Panc1 (cell line): ENCODE data around the gene FRMPD2. TPM values are rescaled to one million over a fixed set of nuclear protein-coding genes. Genes with fewer than 3 reads are reported as not detected.

Experiments used
- ATAC-seq: fragments of 200-7000 bp; cut with Tn5 transposase; 2 replicates; pipeline ENCODE4 v1.9.1; 2020; ENCODE audit warnings: mild to moderate bottlenecking, moderate library complexity
- BruUV-seq: library from RNA; stranded (reverse); fragments of 400-500 nt; replicated peaks from 2 replicates; lab custom pipeline; 2021; lab: Mats Ljungman, UMichigan
- CTCF ChIA-PET: fragments of 300-600 bp; sonication (Branson Sonifier 250); formaldehyde crosslinking; loops from one replicate; lab custom pipeline; 2022; ENCODE audit warnings: antibody characterized with exemption; lab: Charles Lee
- POLR2A ChIA-PET: fragments of 300-600 bp; sonication (Branson Sonifier 250); formaldehyde crosslinking; loops from one replicate; lab custom pipeline; 2022; ENCODE audit warnings: antibody characterized with exemption; lab: Charles Lee
- DNase-seq: peaks from one replicate; pipeline ENCODE4 v3.0.0-alpha.2; 2010; ENCODE audit warnings: low read depth, low spot score
- H3K27ac ChIP-seq: 2 replicates; pipeline ENCODE4 v1.5.1; 2011; ENCODE audit warnings: mild to moderate bottlenecking, low read length, inconsistent platforms
- H3K27me3 ChIP-seq: fragments of 200-500 bp; sonication (Bioruptor generic); 2 replicates; pipeline ENCODE4 v1.6.0; 2014; ENCODE audit warnings: low read length, inconsistent platforms; ENCODE audit not compliant: control insufficient read depth, insufficient read depth
- H3K36me3 ChIP-seq: fragments of 200-500 bp; sonication (Bioruptor generic); 2 replicates; pipeline ENCODE4 v1.5.1; 2014; ENCODE audit warnings: inconsistent platforms, mild to moderate bottlenecking, low read length, moderate library complexity; ENCODE audit not compliant: control insufficient read depth, insufficient read depth
- H3K4me1 ChIP-seq: 2 replicates; pipeline ENCODE4 v1.5.1; 2011; ENCODE audit warnings: inconsistent platforms, mild to moderate bottlenecking, low read length, moderate library complexity; ENCODE audit not compliant: control insufficient read depth, insufficient read depth
- H3K4me3 ChIP-seq, 2 experiments: 2 replicates each; pipeline ENCODE4 v1.5.1; 2011 to 2012; ENCODE audit warnings: low read depth in 2 of 2, low read length in 2 of 2, mild to moderate bottlenecking in 2 of 2, inconsistent platforms in 1 of 2, moderate library complexity in 1 of 2
- H3K9me3 ChIP-seq: fragments of 200-500 bp; sonication (Bioruptor generic); 2 replicates; pipeline ENCODE4 v1.5.1; 2014; ENCODE audit warnings: low read depth, mild to moderate bottlenecking, inconsistent platforms, low read length, moderate library complexity; ENCODE audit not compliant: control insufficient read depth, insufficient read depth
- POLR2AphosphoS5 ChIP-seq: IDR thresholded peaks from 2 replicates; pipeline ENCODE4 v1.6.1; 2012; ENCODE audit warnings: mild to moderate bottlenecking, low read depth, low read length, moderate library complexity
- SIN3A ChIP-seq: IDR thresholded peaks from 2 replicates; pipeline ENCODE4 v1.6.1; 2012; ENCODE audit warnings: low read depth, mild to moderate bottlenecking, low read length, moderate library complexity, borderline replicate concordance; ENCODE audit not compliant: insufficient read depth
- TCF7L2 ChIP-seq: IDR thresholded peaks from 2 replicates; pipeline ENCODE4 v1.6.1; 2011; ENCODE audit warnings: mild to moderate bottlenecking, low read depth, low read length, inconsistent platforms
- in situ Hi-C: cut with HindIII; loops from 2 replicates; pipeline ENCODE4 v1.10.0; 2016; ENCODE audit warnings: low sequenced_read_pairs, low pct_unique_long_range_greater_than_20kb
- intact Hi-C: fragments of 100-400 bp; cut with micrococcal nuclease; formaldehyde crosslinking; loops from one replicate; pipeline ENCODE4 v1.10.0; 2022; ENCODE audit not compliant: unreplicated experiment
- total RNA-seq: library from RNA; stranded (reverse); gene quantifications from one replicate; pipeline ENCODE4 v1.2.1, GENCODE V29; 2021; ENCODE audit not compliant: unreplicated experiment
- TF ChIP-seq, protein P1 (sequence below), 2 experiments: IDR thresholded peaks; 2 replicates each; pipeline ENCODE4 v1.6.1; 2011 to 2012; ENCODE audit warnings: low read depth in 2 of 2, control low read depth in 1 of 2, low read length in 1 of 2, mild to moderate bottlenecking in 1 of 2, moderate library complexity in 1 of 2; ENCODE audit not compliant: insufficient read depth in 1 of 2
- TF ChIP-seq, protein P2 (sequence below): fragments of 450-650 bp; IDR thresholded peaks from 2 replicates; pipeline ENCODE4 v1.5.1; 2017; ENCODE audit warnings: mild to moderate bottlenecking

FRMPD2 gene
- total RNA-seq, 1 experiment from 2014 or later: not detected

- POLR2A ChIA-PET: no interaction called here
Measured at GRCh38 chr10:48249763-48250351, 24.6 kb downstream of the FRMPD2 start.

DNA sequence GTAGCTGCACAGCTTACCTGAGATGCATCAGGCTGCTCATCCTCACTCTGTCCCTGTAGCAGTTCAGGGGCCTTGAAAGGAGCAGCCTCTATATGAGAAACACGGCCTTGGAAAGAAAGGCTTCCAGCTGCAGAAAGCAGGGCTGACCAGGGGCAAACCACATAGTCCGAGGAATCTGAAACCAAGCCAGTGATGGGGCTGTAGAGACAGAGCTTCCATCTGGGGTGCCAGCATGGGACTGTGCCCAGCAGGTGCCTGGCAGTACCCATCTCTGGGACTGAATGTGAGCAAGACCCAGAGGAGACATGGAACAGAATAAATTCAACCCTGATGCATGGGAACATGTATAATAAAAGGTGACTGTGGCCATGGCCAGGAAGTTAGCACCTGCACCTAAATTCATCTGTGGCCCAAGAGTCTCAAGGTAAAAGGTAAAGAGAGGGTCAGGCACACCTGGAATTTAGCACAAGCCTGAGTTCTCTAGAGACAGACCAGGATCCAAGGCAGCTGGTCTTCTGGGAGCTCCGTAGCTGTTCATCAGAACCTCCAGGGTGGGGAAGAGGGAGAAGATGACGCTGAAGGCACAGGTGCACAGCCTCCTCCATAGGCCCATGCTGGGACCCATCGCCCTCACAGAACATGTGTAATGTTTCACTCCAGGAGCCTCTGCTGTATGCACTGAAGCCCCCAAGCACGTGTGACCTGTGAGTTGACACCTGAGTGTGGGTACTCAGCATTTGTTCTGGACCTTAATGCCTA is 25.3 kb downstream of the FRMPD2 start:
- CTCF ChIA-PET: no interaction called here
- ATAC-seq: no peak

More at GRCh38 chr10:48249763-48250351, 24.6 kb downstream of the FRMPD2 start:
- no peak overlapping the region for H3K4me3 ChIP-seq
- H3K4me1 ChIP-seq: peaks cover 8% of the 10 kb centered on the region; the same call in 1 of the 2 replicates
- TF ChIP-seq TCF7L2: no peak
- TF ChIP-seq, protein P1, sequence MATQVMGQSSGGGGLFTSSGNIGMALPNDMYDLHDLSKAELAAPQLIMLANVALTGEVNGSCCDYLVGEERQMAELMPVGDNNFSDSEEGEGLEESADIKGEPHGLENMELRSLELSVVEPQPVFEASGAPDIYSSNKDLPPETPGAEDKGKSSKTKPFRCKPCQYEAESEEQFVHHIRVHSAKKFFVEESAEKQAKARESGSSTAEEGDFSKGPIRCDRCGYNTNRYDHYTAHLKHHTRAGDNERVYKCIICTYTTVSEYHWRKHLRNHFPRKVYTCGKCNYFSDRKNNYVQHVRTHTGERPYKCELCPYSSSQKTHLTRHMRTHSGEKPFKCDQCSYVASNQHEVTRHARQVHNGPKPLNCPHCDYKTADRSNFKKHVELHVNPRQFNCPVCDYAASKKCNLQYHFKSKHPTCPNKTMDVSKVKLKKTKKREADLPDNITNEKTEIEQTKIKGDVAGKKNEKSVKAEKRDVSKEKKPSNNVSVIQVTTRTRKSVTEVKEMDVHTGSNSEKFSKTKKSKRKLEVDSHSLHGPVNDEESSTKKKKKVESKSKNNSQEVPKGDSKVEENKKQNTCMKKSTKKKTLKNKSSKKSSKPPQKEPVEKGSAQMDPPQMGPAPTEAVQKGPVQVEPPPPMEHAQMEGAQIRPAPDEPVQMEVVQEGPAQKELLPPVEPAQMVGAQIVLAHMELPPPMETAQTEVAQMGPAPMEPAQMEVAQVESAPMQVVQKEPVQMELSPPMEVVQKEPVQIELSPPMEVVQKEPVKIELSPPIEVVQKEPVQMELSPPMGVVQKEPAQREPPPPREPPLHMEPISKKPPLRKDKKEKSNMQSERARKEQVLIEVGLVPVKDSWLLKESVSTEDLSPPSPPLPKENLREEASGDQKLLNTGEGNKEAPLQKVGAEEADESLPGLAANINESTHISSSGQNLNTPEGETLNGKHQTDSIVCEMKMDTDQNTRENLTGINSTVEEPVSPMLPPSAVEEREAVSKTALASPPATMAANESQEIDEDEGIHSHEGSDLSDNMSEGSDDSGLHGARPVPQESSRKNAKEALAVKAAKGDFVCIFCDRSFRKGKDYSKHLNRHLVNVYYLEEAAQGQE (IDR thresholded peaks at IDR 0.05; ENCODE audit: insufficient read depth in 1 of 2, low read depth in 2 of 2, low read length in 1 of 2): no peak
- no peak for TF ChIP-seq SIN3A
- TF ChIP-seq POLR2AphosphoS5: no peak
- TF ChIP-seq, protein P2, sequence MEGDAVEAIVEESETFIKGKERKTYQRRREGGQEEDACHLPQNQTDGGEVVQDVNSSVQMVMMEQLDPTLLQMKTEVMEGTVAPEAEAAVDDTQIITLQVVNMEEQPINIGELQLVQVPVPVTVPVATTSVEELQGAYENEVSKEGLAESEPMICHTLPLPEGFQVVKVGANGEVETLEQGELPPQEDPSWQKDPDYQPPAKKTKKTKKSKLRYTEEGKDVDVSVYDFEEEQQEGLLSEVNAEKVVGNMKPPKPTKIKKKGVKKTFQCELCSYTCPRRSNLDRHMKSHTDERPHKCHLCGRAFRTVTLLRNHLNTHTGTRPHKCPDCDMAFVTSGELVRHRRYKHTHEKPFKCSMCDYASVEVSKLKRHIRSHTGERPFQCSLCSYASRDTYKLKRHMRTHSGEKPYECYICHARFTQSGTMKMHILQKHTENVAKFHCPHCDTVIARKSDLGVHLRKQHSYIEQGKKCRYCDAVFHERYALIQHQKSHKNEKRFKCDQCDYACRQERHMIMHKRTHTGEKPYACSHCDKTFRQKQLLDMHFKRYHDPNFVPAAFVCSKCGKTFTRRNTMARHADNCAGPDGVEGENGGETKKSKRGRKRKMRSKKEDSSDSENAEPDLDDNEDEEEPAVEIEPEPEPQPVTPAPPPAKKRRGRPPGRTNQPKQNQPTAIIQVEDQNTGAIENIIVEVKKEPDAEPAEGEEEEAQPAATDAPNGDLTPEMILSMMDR: no peak
- CTCF ChIA-PET: no interaction called here
- H3K27ac ChIP-seq: no peak overlapping the region
- peaks cover 9% of the 10 kb centered on the region for H3K27me3 ChIP-seq
- H3K36me3 ChIP-seq: no peaks in the 10 kb centered on the region
- DNase-seq (no peak), ATAC-seq (no peak)
- no peaks in the 10 kb centered on the region for H3K9me3 ChIP-seq
- intact Hi-C loops (no loop called here), in situ Hi-C loops (no loop called here)
- BruUV-seq: no TSS peak

More for the DNA sequence above, 25.3 kb downstream of the FRMPD2 start:
- in situ Hi-C loops: no loop called here
- Histone ChIP-seq H3K36me3 (no peaks in the 10 kb centered on the region), H3K9me3 (no peaks in the 10 kb centered on the region), H3K4me1 (peaks cover 8% of the 10 kb centered on the region; the same call in 1 of the 2 replicates), H3K27me3 (peaks cover 9% of the 10 kb centered on the region), H3K27ac (no peak overlapping the region), H3K4me3 (no peak overlapping the region)
- no peak for TF ChIP-seq POLR2AphosphoS5
- TF ChIP-seq, protein P2: no peak
- TF ChIP-seq TCF7L2: no peak
- no peak for TF ChIP-seq SIN3A
- TF ChIP-seq, protein P1 (IDR thresholded peaks at IDR 0.05; ENCODE audit: insufficient read depth in 1 of 2, low read depth in 2 of 2, low read length in 1 of 2): no peak
- no peak for DNase-seq
- BruUV-seq: no TSS peak
- POLR2A ChIA-PET: no interaction called here
- intact Hi-C loops: no loop called here
